GM21423 (cell line): ENCODE data around the gene RAB27B.
A peak's percentile ranks its signal among the peaks of the same experiment; 100 is the strongest.
"Not testable (repeated sequence)": the region's sequence is repeated elsewhere in the genome, so short reads cannot be mapped to it uniquely, and the experiment has no call there.

Experiments
- ATAC-seq: cut with Tn5 transposase; IDR thresholded peaks from one replicate; pipeline ENCODE4 v1.9.1; 2021; ENCODE audit warnings: mild to moderate bottlenecking, moderate library complexity; ENCODE audit not compliant: unreplicated experiment

Gene RAB27B

GRCh38 chr18:54828281-54828881 is at the start of gene RAB27B:
RAB27B (plus strand) TSS chr18:54828477; CDS start chr18:54877586, 49,109 bp downstream.
- peak; percentile 78 for ATAC-seq

- ATAC-seq = no peak
Measured at GRCh38 chr18:54780285-54780861, 47.9 kb upstream of the RAB27B start.

- no peak for ATAC-seq
Measured at GRCh38 chr18:54780970-54781369, 47.3 kb upstream of the RAB27B start.

GRCh38 chr18:54783139-54783538 is 45.1 kb upstream of the RAB27B start:
- ATAC-seq = no peak

- ATAC-seq = no peak
Measured at GRCh38 chr18:54786206-54786605, 42.1 kb upstream of the RAB27B start.

- ATAC-seq = no peak
Measured at GRCh38 chr18:54787121-54787520, 41.2 kb upstream of the RAB27B start.

GRCh38 chr18:54787616-54788015 is 40.7 kb upstream of the RAB27B start:
- ATAC-seq = no peak

- ATAC-seq = no peak
Measured at GRCh38 chr18:54790109-54790508, 38.2 kb upstream of the RAB27B start.

GRCh38 chr18:54791657-54792056 is 36.6 kb upstream of the RAB27B start:
- no peak for ATAC-seq

GRCh38 chr18:54792079-54792478 is 36.2 kb upstream of the RAB27B start:
- ATAC-seq = no peak

GRCh38 chr18:54794823-54795222 is 33.5 kb upstream of the RAB27B start:
- ATAC-seq = no peak

- no peak for ATAC-seq
Measured at GRCh38 chr18:54798186-54798585, 30.1 kb upstream of the RAB27B start.

GRCh38 chr18:54801374-54801773 is 26.9 kb upstream of the RAB27B start:
- no peak for ATAC-seq

- ATAC-seq = no peak
Measured at GRCh38 chr18:54802178-54802577, 26.1 kb upstream of the RAB27B start.

GRCh38 chr18:54802686-54803395 is 25.4 kb upstream of the RAB27B start:
- ATAC-seq = no peak

- no peak for ATAC-seq
Measured at GRCh38 chr18:54805571-54806334, 22.5 kb upstream of the RAB27B start.

GRCh38 chr18:54806526-54806925 is 21.8 kb upstream of the RAB27B start:
- no peak for ATAC-seq

- no peak for ATAC-seq
Measured at GRCh38 chr18:54807303-54807702, 21.0 kb upstream of the RAB27B start.

GRCh38 chr18:54810662-54811061 is 17.6 kb upstream of the RAB27B start:
- ATAC-seq = not testable (repeated sequence)

GRCh38 chr18:54812885-54813284 is 15.4 kb upstream of the RAB27B start:
- no peak for ATAC-seq

- no peak for ATAC-seq
Measured at GRCh38 chr18:54813305-54813704, 15.0 kb upstream of the RAB27B start.
